DND-41 (cell line): ENCODE data around the gene SGIP1.

ENCODE experiments used
- EZH2 ChIP-seq: IDR thresholded peaks from 3 replicates; pipeline ENCODE4 v1.6.1; 2012; ENCODE audit warnings: borderline replicate concordance, low read depth, mild to moderate bottlenecking, moderate library complexity, low read length, inconsistent platforms; ENCODE audit not compliant: severe bottlenecking
- TF ChIP-seq, protein P1 (sequence below): IDR thresholded peaks from 2 replicates; pipeline ENCODE4 v1.5.1; 2012; ENCODE audit warnings: borderline replicate concordance, low read length, moderate library complexity, mild to moderate bottlenecking; ENCODE audit not compliant: poor library complexity, severe bottlenecking; ENCODE audit errors: extremely low read depth

DNA sequence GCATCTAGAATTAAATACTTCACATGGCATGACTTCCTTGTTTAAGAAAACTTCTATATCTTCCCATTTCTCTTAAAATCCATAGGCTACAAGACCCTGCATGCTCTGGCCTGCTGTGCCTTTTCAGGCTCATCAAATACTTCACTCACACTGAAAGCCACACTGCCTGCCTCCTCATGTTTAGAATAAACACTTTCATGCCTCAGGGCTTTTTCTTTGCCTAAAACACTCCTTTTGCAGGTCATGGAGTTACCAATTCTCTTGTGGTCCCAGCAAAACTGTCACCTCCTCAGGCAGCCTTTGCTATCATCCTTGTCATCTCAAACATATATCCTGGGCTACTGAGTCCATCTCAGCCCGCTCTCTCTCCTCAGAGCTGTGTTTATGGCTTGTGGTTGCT lies 5.5 kb downstream of the SGIP1 start:
- TF ChIP-seq, protein P1, sequence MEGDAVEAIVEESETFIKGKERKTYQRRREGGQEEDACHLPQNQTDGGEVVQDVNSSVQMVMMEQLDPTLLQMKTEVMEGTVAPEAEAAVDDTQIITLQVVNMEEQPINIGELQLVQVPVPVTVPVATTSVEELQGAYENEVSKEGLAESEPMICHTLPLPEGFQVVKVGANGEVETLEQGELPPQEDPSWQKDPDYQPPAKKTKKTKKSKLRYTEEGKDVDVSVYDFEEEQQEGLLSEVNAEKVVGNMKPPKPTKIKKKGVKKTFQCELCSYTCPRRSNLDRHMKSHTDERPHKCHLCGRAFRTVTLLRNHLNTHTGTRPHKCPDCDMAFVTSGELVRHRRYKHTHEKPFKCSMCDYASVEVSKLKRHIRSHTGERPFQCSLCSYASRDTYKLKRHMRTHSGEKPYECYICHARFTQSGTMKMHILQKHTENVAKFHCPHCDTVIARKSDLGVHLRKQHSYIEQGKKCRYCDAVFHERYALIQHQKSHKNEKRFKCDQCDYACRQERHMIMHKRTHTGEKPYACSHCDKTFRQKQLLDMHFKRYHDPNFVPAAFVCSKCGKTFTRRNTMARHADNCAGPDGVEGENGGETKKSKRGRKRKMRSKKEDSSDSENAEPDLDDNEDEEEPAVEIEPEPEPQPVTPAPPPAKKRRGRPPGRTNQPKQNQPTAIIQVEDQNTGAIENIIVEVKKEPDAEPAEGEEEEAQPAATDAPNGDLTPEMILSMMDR, result no peak
- no peak for TF ChIP-seq EZH2
